HCT116 (cell line): ENCODE data around the gene BRINP2. TPM values are rescaled to one million over a fixed set of nuclear protein-coding genes. Genes with fewer than 3 reads are reported as not detected.

Source experiments
- ATAC-seq: fragments of 200-7000 bp; cut with Tn5 transposase; 2 replicates; pipeline ENCODE4 v1.9.1; 2020; ENCODE audit warnings: mild to moderate bottlenecking, moderate library complexity
- BruUV-seq: library from RNA; stranded (reverse); fragments of 400-500 nt; replicated peaks from 2 replicates; lab custom pipeline; 2021; lab: Mats Ljungman, UMichigan
- CTCF ChIA-PET: fragments of 300-600 bp; sonication (Branson Sonifier 250); formaldehyde crosslinking; loops from one replicate; lab custom pipeline; 2021; ENCODE audit warnings: antibody characterized with exemption; lab: Charles Lee
- POLR2A ChIA-PET: fragments of 300-600, 350-600 bp; sonication (Branson Sonifier 250); formaldehyde crosslinking; loops from one replicate; lab custom pipeline; 2021; ENCODE audit warnings: antibody characterized with exemption; lab: Charles Lee
- RAD21 ChIA-PET, 2 experiments: fragments of 300-600 bp; sonication (Branson Sonifier 250); formaldehyde crosslinking; loops; one replicate each; lab custom pipeline; 2023; ENCODE audit warnings: low total read pairs in 2 of 2; ENCODE audit not compliant: uncharacterized antibody in 2 of 2, unreplicated experiment in 2 of 2, low non-redundant PET in 1 of 2; lab: Charles Lee
- DNase-seq: peaks from one replicate; pipeline ENCODE4 v3.0.0-alpha.2; 2010; ENCODE audit warnings: low read depth, low spot score
- H2AFZ ChIP-seq: fragments of 200-600 bp; shearing (Covaris generic), sonication (generic); 2 replicates; pipeline ENCODE4 v1.6.1; 2017; ENCODE audit warnings: low read depth, mixed run types, mixed read lengths, antibody characterized with exemption, low read length; ENCODE audit not compliant: poor library complexity, severe bottlenecking
- H3K27ac ChIP-seq: 2 replicates; pipeline ENCODE4 v1.5.1; 2012; ENCODE audit warnings: low read depth, low read length
- H3K27me3 ChIP-seq: fragments of 200-600 bp; sonication (generic); 2 replicates; pipeline ENCODE4 v1.6.1; 2016; ENCODE audit warnings: mixed run types, low read length, mixed read lengths; ENCODE audit not compliant: insufficient read depth
- H3K36me3 ChIP-seq, 2 experiments: fragments of 200-500 bp in 1 of 2; fragments of 200-600 bp in 1 of 2; sonication (Bioruptor generic) in 1 of 2; sonication (generic) in 1 of 2; 2 replicates each; pipeline versions ENCODE4 v1.5.1 to v1.6.1; 2014 to 2016; ENCODE audit warnings: low read length in 2 of 2, inconsistent platforms in 1 of 2, mixed read lengths in 1 of 2, mixed run types in 1 of 2; ENCODE audit not compliant: insufficient read depth in 2 of 2, control insufficient read depth in 1 of 2
- H3K4me1 ChIP-seq, 2 experiments: fragments of 200-600 bp in 1 of 2; sonication (generic) in 1 of 2; 2 replicates each; pipeline versions ENCODE4 v1.5.1 to v1.6.1; 2012 to 2017; ENCODE audit warnings: low read length in 2 of 2, inconsistent platforms in 1 of 2, mild to moderate bottlenecking in 1 of 2, mixed read lengths in 1 of 2, mixed run types in 1 of 2, moderate library complexity in 1 of 2; ENCODE audit not compliant: insufficient read depth in 2 of 2, control insufficient read depth in 1 of 2
- H3K4me2 ChIP-seq: fragments of 200-600 bp; sonication (generic); 2 replicates; pipeline ENCODE4 v1.6.1; 2017; ENCODE audit warnings: mixed run types, low read length, mixed read lengths
- H3K4me3 ChIP-seq, 2 experiments: fragments of 200-600 bp in 1 of 2; sonication (generic) in 1 of 2; replicated peaks in 1 of 2; 2 replicates each; pipeline ENCODE4 v1.5.1; 2011 to 2016; ENCODE audit warnings: low read length in 2 of 2, control low read depth in 1 of 2, low read depth in 1 of 2, mild to moderate bottlenecking in 1 of 2, mixed read lengths in 1 of 2, mixed run types in 1 of 2
- H3K79me2 ChIP-seq: fragments of 200-600 bp; sonication (generic); 2 replicates; pipeline ENCODE4 v1.6.1; 2017; ENCODE audit warnings: mild to moderate bottlenecking, mixed run types, low read length, moderate library complexity, mixed read lengths; ENCODE audit not compliant: insufficient read depth
- H3K9ac ChIP-seq: fragments of 200-600 bp; sonication (generic); 2 replicates; pipeline ENCODE4 v1.6.1; 2016; ENCODE audit warnings: low read length, mixed read lengths
- H3K9me2 ChIP-seq: fragments of 200-600 bp; sonication (generic), shearing (Covaris generic); 2 replicates; pipeline ENCODE4 v1.6.1; 2017; ENCODE audit warnings: mixed run types, mild to moderate bottlenecking, moderate library complexity; ENCODE audit not compliant: insufficient read depth
- H3K9me3 ChIP-seq, 2 experiments: fragments of 200-500 bp in 1 of 2; fragments of 200-600 bp in 1 of 2; sonication (Bioruptor generic) in 1 of 2; sonication (generic) in 1 of 2; 2 replicates each; pipeline ENCODE4 v1.6.1; 2014 to 2017; ENCODE audit warnings: low read length in 2 of 2, mixed read lengths in 2 of 2, inconsistent platforms in 1 of 2, low read depth in 1 of 2, mild to moderate bottlenecking in 1 of 2, mixed run types in 1 of 2, moderate library complexity in 1 of 2; ENCODE audit not compliant: control insufficient read depth in 1 of 2, insufficient read depth in 1 of 2
- H4K20me1 ChIP-seq: fragments of 200-600 bp; sonication (generic), shearing (Covaris generic); 2 replicates; pipeline ENCODE4 v1.6.1; 2017; ENCODE audit warnings: mixed run types, mild to moderate bottlenecking, moderate library complexity; ENCODE audit not compliant: insufficient read depth
- JUND ChIP-seq: IDR thresholded peaks from 2 replicates; pipeline ENCODE4 v1.6.1; 2012
- POLR2AphosphoS5 ChIP-seq: IDR thresholded peaks from 2 replicates; pipeline ENCODE4 v1.6.1; 2011; ENCODE audit warnings: mild to moderate bottlenecking, low read depth, low read length, moderate library complexity
- REST ChIP-seq: IDR thresholded peaks from 2 replicates; pipeline ENCODE4 v1.6.1; 2012; ENCODE audit warnings: low read depth
- ZFX ChIP-seq: fragments of 450-650 bp; IDR thresholded peaks from 2 replicates; pipeline ENCODE4 v1.6.1; 2017
- intact Hi-C: fragments of 100-400 bp; cut with micrococcal nuclease; formaldehyde crosslinking; loops from 2 replicates; pipeline ENCODE4 v1.10.0; 2022
- total RNA-seq: library from RNA; stranded (reverse); gene quantifications from one replicate; pipeline ENCODE4 v1.2.1, GENCODE V29; 2021; ENCODE audit not compliant: unreplicated experiment
- TF ChIP-seq, protein P1 (sequence below), 3 experiments: fragments of 200-600 bp in 1 of 3; sonication (generic) in 1 of 3; IDR thresholded peaks in 2 of 3; conservative IDR thresholded peaks in 1 of 3; 2 replicates each; pipeline ENCODE4 v1.5.1; 2012 to 2017; ENCODE audit warnings: low read depth in 2 of 3, low read length in 2 of 3, antibody characterized with exemption in 1 of 3, borderline replicate concordance in 1 of 3, control low read depth in 1 of 3, mild to moderate bottlenecking in 1 of 3, mixed read lengths in 1 of 3, mixed run types in 1 of 3, moderate library complexity in 1 of 3; ENCODE audit not compliant: insufficient read depth in 1 of 3

Gene BRINP2
- total RNA-seq, 1 experiment from 2014 or later: not detected

DNA sequence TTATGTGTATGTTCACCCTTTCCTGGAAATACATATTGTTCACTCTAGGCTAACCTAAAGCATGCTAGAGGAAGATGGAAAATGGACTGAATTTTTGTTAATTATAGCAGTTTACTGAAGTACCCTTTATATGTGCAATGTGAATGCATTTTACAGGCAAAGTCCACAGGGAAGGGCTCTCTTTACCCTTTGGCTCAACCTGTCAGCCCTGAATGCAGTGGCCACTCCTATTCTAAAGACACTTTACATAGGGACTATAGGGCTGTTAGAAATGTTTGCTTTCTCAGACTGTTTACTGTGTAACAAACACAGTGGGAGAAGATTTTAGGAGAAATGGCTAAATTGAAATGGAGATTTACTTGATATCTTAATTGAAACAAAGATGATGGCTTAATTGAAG is 78.5 kb downstream of the BRINP2 start:
- Histone ChIP-seq H4K20me1 (no peaks in the 10 kb centered on the region), H2AFZ (no peak overlapping the region), H3K4me2 (no peak overlapping the region), H3K9me2 (no peaks in the 10 kb centered on the region), H3K27me3 (no peaks in the 10 kb centered on the region), H3K27ac (no peak overlapping the region), H3K9me3 (no peaks in the 10 kb centered on the region), H3K9ac (no peak overlapping the region), H3K4me3 (no peak overlapping the region), H3K4me1 (no peaks in the 10 kb centered on the region), H3K36me3 (no peaks in the 10 kb centered on the region), H3K79me2 (no peaks in the 10 kb centered on the region)
- RAD21 ChIA-PET: no interaction called here
- BruUV-seq: no TSS peak
- ATAC-seq (no peak), DNase-seq (no peak)
- intact Hi-C loops: no loop called here
- CTCF ChIA-PET: no interaction called here
- TF ChIP-seq REST (no peak), ZFX (no peak), JUND (no peak), POLR2AphosphoS5 (no peak)
- TF ChIP-seq, protein P1, sequence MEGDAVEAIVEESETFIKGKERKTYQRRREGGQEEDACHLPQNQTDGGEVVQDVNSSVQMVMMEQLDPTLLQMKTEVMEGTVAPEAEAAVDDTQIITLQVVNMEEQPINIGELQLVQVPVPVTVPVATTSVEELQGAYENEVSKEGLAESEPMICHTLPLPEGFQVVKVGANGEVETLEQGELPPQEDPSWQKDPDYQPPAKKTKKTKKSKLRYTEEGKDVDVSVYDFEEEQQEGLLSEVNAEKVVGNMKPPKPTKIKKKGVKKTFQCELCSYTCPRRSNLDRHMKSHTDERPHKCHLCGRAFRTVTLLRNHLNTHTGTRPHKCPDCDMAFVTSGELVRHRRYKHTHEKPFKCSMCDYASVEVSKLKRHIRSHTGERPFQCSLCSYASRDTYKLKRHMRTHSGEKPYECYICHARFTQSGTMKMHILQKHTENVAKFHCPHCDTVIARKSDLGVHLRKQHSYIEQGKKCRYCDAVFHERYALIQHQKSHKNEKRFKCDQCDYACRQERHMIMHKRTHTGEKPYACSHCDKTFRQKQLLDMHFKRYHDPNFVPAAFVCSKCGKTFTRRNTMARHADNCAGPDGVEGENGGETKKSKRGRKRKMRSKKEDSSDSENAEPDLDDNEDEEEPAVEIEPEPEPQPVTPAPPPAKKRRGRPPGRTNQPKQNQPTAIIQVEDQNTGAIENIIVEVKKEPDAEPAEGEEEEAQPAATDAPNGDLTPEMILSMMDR (IDR thresholded peaks at IDR 0.05 in 2 of 3, conservative IDR thresholded peaks at IDR 0.05 in 1 of 3; ENCODE audit: borderline replicate concordance in 1 of 3, insufficient read depth in 1 of 3, low read depth in 2 of 3, low read length in 2 of 3): no peak
- POLR2A ChIA-PET: no interaction called here
